ENCODE measurements around the gene NPLOC4.

Gene NPLOC4

GRCh38 chr17:81541123-81541522 lies 95.8 kb downstream of the NPLOC4 start:
- H3K4me3 ChIP-seq (replicated peaks; ENCODE audit: insufficient read depth, low read length) = no peak overlapping the region
- H3K27ac ChIP-seq (replicated peaks) = no peak overlapping the region
- H3K27me3 ChIP-seq (ENCODE audit: insufficient read depth, poor library complexity, severe bottlenecking) = peaks cover 11% of the 10 kb centered on the region
- no peak for DNase-seq (ENCODE audit: low read depth in 1 of 2, low spot score in 1 of 2)
- no peak for TF ChIP-seq CTCF (IDR thresholded peaks at IDR 0.05; ENCODE audit: insufficient read depth, low read length)
- TF ChIP-seq POLR2AphosphoS5 (IDR thresholded peaks at IDR 0.05; ENCODE audit: low read depth) = no peak
- no peak for TF ChIP-seq REST (IDR thresholded peaks at IDR 0.05; ENCODE audit: insufficient replicate concordance, low read depth)
- TF ChIP-seq SPI1 (IDR thresholded peaks at IDR 0.05; ENCODE audit: borderline replicate concordance, low read depth) = no peak
- TF ChIP-seq GABPA (IDR thresholded peaks at IDR 0.05; ENCODE audit: low read depth) = no peak

GRCh38 chr17:81540676-81541027 lies 96.3 kb downstream of the NPLOC4 start:
- no peak for DNase-seq (ENCODE audit: low read depth in 1 of 2, low spot score in 1 of 2)
- H3K4me3 ChIP-seq (replicated peaks; ENCODE audit: insufficient read depth, low read length) = no peak overlapping the region
- TF ChIP-seq POLR2AphosphoS5 (IDR thresholded peaks at IDR 0.05; ENCODE audit: low read depth) (no peak), REST (IDR thresholded peaks at IDR 0.05; ENCODE audit: insufficient replicate concordance, low read depth) (no peak), CTCF (IDR thresholded peaks at IDR 0.05; ENCODE audit: insufficient read depth, low read length) (no peak), SPI1 (IDR thresholded peaks at IDR 0.05; ENCODE audit: borderline replicate concordance, low read depth) (no peak), GABPA (IDR thresholded peaks at IDR 0.05; ENCODE audit: low read depth) (no peak)
- H3K27ac ChIP-seq (replicated peaks) = no peak overlapping the region
- peaks cover 14% of the 10 kb centered on the region for H3K27me3 ChIP-seq (ENCODE audit: insufficient read depth, poor library complexity, severe bottlenecking)

GRCh38 chr17:81539961-81540675 lies 96.8 kb downstream of the NPLOC4 start:
- no peak overlapping the region for H3K27ac ChIP-seq (replicated peaks)
- H3K27me3 ChIP-seq (ENCODE audit: insufficient read depth, poor library complexity, severe bottlenecking) = peaks cover 14% of the 10 kb centered on the region
- H3K4me3 ChIP-seq (replicated peaks; ENCODE audit: insufficient read depth, low read length) = no peak overlapping the region
- TF ChIP-seq GABPA (IDR thresholded peaks at IDR 0.05; ENCODE audit: low read depth) = no peak
- no peak for TF ChIP-seq REST (IDR thresholded peaks at IDR 0.05; ENCODE audit: insufficient replicate concordance, low read depth)
- TF ChIP-seq SPI1 (IDR thresholded peaks at IDR 0.05; ENCODE audit: borderline replicate concordance, low read depth) = no peak
- no peak for TF ChIP-seq CTCF (IDR thresholded peaks at IDR 0.05; ENCODE audit: insufficient read depth, low read length)
- no peak for TF ChIP-seq POLR2AphosphoS5 (IDR thresholded peaks at IDR 0.05; ENCODE audit: low read depth)
- DNase-seq (ENCODE audit: low read depth in 1 of 2, low spot score in 1 of 2) = no peak

Data from HL-60 (cell line).